HG03575 (cell line): ENCODE results near the gene CAPN5.
"Not testable (repeated sequence)": the region's sequence is repeated elsewhere in the genome, so short reads cannot be mapped to it uniquely, and the experiment has no call there.

Experiments used
- ATAC-seq: cut with Tn5 transposase; IDR thresholded peaks from one replicate; pipeline ENCODE4 v1.9.1; 2021; ENCODE audit not compliant: unreplicated experiment, insufficient number of reproducible peaks, low FRiP score; ENCODE audit errors: extremely low read depth

CAPN5 gene

DNA sequence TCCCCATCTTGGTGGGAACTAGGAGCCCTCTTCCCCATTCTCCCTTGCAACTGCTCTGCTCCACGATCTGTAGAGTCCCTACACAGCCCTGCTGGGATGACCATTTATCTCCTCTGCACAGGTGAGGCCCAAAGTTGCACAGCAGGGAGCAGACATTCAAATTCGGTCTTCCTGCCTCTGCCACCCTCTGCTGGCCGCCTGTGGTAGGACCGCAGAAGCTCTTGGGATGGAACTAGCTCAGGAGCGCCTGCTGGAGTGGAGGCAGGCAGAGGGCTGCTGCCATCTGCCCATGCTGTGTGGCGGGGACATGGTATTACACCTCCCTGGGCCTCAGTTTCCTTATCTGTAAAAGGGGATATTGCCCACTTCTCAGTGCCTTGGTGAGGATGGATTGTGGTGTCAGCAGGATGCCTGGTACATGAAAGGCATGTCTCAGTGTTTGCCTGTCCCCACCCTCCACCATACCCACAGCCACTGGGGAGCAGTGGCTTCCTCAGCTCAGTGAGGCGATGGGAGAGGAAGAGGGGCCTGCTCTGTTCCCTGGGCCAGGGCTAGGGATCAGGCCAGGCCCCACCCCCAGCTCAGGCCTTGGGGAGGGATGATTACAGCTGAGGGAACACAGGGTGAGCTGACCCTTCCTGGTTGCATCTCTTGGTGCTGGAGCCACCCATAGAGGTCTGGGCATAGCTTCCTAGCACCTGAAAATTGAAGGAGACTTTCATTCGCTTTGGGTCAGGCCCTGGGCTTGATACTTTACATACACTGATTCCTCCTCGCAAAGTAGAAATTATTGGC lies 24.6 kb downstream of the CAPN5 start:
- ATAC-seq = no peak

DNA sequence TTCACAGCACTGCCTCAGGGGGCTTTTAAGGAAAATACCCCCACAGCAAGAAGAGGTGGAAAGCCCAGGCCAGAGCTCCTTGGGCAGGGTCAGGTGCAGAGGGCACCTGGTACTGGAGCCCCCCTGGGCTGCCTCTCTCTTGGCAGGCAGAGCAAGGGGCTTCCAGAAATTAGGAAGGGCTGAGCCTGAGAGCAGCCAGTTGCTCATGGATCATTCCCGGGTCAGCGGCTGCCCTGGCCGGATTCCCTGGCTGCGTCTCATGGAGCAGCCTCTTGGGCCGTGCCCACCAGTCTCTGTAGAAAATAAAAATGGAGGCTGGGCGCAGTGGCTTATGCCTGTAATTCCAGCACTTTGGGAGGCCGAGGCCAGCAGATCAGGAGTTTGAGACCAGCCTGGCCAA lies 25.6 kb downstream of the CAPN5 start:
- ATAC-seq = no peak

DNA sequence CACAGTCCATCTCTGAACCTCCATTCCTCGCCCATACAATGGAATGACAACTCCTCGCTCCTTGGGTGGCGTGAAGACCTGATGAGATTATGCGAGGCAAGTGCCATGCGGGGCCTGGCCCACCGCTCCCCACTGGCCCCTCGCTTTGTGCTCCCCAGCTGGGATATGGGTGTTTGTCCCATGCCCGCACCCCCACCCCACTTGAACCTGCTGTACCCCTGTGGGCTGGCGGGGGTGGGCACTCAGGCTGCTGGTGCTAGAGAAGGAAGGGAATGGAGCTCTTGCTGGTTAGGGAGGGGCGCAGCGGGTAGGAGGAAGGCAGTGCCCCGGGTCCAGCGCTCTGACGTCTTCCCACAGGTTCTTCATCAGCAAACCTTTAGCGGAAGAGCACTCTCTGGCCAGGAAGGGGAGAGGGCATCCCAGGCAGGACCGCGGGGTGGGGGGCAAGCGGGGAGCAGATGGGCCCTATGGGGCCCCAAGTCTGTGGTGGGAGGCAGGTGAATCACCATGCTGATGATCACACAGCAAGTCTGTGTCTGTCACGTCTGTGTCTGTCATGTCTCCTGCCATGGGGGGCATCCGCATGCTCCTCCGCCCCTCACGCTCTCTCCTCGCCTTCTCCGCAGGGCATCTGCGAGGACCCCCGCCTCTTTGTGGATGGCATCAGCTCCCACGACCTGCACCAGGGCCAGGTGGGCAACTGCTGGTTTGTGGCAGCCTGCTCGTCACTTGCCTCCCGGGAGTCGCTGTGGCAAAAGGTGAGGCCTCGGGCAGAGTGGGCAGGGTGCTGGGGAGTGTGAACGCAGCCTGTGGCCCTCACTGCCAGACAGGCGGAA lies 26.5 kb downstream of the CAPN5 start:
- ATAC-seq = no peak

DNA sequence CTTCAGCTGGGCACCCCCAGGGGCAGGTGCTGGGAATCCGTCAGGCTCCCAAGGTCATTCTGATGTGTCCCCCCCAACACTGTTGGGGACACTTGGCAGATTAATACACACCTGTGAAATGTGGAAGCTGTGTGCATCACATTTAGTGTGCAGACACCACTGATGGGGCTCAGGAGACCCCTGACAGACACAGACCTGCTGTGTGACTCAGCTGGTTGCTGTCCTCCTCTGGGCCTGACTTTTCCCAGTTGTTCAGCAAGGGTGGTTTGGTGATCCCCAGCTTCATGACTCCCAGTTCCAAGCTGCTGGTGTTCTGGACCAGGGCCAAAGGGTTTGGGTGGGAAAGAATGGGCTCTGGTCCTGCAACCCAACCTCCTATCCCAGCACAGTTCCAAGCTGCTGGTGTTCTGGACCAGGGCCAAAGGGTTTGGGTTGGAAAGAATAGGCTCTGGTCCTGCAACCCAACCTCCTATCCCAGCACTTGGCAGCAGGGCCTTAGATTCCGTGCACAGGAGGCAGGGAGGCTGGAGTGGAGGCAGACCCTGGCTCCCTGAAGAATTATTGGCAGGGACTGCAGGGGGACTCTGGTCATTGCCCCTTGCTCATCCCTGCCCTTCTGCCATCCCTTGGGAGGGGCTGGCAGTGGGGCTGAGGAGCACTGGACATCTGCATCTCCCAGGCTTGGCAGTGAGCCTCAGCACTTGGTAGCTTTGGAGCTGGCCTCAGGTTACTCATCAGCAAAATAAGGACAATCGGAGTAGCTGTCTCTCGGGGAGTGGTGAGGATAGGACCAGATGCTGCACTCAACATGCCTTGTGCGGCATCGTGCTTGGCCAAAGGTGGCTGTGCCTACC lies 27.4 kb downstream of the CAPN5 start:
- no peak for ATAC-seq

DNA sequence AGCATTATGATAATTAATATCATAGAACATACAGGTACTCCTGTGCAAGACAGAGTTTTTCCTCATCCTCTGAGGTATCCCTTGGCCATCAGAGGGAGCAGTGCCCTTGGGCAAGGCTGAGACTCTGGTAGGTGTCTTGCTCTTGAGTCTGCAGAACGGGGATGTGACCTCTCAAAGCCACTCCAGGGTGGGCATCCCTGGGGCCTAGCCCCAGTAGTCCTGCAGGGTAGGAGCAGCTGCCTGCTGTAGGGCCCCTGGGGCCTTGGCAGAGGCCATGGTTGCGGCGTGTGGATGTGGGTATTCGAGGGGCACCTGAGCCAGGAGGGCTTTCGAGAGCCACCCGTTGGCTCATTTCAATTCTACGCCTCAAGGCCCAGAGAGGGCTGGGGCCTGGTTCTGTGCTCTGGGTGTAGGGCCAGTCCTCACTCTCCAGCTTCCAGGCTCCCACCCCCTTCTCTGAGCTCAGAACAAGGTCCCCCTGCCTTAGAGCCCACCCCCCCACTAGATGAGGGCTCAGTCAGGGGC lies 28.1 kb downstream of the CAPN5 start:
- no peak for ATAC-seq

DNA sequence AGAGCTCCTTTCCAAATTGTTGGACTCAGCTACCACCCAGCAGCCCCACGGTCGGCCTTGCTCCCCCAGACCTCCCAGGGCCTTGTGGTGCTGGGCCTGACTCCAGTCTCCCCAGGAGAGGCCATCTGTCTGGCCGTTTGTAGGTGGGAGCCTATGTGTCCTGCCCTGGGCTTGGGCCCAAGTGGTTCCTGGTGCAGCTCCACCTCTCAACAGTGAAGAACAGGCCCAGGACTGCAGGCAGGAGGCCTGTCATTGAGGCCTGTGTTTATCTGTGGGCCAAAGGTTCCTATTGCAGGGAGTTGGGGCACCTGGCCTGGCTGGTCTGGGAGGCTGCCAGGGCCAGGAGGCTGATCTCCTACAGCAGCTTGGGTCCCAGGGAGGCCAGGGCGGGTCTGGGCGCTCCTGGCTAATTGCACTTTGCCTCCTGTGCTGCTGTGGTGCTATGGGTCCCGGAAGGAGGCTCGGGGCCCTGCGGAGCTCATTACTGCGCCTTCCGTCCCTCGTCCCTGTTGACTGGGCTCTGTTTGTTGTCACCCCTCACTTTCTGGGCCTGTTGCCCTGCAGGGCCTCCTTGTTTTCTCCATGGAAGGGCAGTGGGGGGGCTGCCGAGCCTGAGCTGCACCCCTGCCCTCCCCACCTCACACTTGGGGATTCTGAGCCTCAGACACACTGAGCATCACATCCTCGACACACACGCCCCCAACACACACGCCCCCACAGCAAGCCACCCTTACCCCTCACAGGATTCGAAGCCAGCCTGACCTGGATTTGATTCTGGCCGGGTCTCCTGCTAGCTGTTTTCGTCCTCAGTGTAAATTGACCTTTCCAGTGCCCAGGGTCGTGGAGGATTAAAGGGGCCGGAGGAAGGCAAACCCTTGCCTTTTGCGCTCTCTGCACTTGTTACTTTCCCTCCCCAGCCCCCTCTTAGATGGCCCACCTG lies 29.1 kb downstream of the CAPN5 start:
- ATAC-seq = no peak

DNA sequence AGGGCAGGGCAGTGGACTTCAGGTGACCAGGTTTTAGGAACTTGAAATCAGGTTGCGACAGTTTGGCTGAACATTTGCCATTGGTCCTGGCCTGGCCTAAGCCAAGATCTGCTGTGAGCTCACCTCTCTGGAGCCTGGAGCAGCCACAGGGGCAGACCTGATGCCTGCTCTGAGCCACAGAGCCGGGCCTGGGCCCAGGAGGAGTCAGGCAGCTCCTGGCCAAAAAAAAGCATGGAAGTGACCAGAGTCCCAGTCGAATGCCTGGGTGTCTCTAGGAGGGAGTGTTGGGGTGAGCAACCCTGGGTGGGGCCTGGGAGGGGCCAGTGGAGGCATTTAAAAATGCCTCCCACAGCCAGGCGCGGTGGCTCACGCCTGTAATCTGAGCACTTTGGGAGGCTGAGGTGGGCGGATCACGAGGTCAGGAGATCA lies 29.8 kb downstream of the CAPN5 start:
- no peak for ATAC-seq

DNA sequence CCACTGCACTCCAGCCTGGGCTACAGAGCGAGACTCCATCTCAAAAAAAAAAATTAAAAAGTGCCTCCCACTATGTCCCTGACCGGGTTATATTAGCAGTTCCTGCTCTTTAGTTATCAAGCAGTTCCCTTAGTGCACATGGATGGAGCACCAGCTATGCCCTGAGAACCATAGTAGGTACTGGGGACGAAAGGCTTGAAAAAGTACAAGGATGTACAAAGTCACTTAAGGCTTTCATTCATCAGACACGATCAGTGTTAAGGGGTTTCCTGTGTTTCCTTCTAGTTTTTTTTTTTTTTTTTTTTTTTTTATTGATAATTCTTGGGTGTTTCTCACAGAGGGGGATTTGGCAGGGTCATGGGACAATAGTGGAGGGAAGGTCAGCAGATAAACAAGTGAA lies 30.4 kb downstream of the CAPN5 start:
- ATAC-seq = not testable (repeated sequence)

DNA sequence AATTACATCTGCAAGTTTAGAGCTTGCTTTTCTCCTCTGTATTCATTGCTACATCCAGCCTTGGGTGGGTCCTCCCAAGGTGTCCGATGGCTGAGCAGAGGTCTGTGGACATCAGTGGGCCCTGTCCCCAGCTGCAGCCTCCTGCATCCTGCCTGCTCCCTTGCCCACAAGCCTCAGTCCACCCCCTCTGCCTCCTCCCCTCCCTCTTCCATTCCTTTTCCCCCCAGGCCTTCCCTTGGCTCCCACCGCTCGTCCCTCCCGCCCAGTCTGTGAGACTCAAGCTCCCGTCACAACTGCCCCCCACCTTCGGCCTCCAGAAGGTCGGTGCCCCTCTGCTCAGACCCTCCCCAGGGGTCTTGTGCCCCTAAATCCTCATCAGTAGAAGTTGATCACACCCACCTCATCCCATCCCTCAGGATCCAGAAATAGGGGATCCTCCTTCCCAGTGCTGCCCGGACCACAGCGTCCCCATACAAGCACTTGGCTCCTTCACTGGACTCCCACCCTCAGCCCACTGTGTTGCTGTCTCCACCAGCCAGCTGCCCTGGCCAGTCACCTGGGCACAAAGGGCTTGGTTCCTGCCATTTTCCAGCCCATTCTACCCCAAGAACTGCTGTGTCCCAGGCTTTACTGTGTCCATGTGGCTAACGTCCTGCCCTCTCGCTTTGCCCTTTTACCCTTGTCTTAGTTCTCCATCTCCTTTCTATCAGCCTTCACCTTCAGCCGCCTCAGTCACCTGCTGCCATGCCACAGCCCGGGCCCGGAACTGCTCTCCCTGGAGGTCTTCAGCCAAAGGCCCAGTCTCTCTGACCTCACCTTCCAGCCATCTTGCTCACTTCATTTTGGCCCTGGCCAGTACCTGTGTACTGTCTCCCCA lies 33.6 kb downstream of the CAPN5 start:
- ATAC-seq = no peak

DNA sequence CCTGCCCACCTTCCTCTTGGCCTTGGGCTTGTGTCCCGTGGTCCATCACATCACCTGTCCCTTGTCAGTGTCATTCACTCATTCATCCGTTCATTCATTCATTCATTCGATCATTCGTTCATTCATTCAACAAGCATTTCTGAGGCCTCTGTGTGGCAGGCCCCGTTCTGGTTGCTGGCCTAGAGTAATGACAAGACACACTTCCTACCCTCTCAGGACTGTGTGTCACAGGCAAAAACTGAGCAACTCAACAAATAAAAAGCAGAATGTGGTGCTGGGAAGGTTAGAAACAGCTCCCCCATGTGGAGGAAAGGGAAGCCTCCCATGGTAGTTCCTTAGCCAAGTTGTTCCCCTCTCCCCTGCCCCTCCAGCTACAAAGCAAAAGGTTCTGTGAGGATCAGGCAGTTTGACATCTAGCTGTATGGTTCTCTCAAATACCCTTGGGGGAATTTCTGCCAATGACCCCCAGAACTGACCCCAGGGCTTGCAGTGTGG lies 34.3 kb downstream of the CAPN5 start:
- ATAC-seq = no peak

DNA sequence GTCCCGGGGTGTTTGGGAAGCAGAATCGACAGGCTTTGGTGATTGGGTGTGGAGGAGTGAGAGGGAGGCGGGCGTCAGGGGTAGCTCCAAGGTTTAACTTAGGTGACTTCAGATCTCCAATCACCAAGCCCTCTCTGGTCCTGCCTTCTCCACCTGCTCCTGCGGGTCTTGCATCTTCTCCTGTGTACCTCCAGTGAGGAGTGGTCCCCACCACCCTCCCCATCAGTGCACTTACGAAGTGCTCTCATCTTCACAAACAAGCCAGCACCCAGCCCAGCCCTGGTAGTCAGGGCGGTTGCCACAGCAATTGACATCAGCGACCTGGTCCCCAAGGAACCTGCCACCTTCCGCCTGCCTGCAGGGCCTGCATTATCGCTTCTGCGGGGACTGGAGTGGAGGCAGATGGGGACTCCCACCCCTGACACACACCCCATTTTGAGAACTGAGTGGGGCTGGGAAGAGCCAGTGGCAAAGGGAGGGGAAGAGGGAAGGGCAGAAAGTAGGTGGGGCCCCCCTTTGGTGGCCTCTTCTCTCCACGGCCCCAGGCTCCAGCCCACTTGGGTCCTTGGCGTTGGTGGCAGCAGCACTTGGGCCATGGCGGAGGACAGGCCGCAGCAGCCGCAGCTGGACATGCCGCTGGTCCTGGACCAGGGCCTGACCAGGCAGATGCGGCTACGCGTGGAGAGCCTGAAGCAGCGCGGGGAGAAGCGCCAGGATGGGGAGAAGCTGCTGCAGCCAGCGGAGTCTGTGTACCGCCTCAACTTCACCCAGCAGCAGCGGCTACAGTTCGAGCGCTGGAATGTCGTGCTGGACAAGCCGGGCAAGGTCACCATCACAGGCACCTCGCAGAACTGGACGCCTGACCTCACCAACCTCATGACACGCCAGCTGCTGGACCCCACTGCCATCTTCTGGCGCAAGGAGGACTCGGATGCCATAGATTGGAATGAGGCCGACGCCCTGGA lies 35.8 kb downstream of the CAPN5 start, which contains the start of gene OMP:
Gene OMP, plus strand, starts transcription at position 595 of the 965 bp plus-strand sequence. Its CDS starts 0 bp downstream, at position 595.
- ATAC-seq = no peak

DNA sequence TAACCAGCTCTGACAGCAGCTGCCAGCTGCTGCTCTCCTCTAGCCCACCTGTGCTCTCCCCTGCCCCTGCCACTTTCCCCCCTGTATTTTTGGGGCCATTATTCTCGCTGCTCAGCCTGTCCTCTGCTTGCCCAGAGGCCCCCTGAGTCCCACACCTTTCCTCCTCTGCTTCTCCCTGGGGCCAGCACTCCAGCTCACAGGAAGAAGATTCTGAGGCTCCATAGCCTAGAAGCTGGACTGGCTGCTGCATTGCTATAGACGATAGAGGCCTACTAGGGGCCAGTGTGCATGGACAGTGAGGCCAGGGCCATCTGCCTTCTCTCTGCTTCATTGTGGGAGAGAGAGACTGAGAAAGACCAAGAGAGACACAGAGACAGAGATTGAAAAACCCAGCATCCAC lies 36.5 kb downstream of the CAPN5 start:
- no peak for ATAC-seq

DNA sequence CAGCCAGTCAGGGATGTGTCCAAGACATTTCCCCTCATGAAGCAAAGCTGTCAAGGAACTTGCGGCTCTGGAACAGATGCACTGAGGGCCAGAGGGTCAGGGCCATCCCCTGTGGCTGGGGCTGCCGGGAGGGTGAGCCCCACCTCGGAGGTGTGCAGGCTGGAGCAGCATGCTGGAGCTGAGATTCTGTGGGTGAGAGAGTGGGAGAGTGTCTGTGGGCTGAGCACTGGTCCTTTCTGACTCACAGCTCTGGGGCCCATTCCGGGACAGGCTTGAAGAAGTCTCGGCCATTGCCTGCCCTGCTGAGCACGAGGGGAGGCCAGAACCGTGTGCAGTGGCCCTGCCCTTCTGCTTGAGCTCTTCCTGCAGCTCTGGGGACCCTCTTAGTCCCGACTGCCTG lies 38.0 kb downstream of the CAPN5 start:
- ATAC-seq = no peak

DNA sequence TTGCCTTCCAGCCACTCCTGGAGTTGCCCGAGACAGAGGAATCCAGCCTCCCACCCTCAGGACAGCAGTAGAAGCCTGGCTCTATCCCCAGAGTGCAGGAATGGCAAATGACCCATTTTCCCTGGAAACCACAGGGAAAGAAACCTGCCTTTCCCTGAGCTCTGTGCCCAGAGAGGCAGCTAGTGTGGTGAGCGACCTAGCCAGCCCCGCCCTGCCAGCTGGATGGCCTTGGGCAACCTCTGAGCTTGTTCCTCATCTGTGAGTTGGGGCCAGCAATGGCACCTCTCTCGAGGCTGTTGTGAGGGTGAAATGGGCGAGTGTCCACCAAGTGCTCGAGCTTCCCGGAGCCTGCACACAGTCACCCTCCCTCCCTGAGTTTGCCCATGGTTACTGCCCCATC lies 39.5 kb downstream of the CAPN5 start:
- ATAC-seq = no peak

DNA sequence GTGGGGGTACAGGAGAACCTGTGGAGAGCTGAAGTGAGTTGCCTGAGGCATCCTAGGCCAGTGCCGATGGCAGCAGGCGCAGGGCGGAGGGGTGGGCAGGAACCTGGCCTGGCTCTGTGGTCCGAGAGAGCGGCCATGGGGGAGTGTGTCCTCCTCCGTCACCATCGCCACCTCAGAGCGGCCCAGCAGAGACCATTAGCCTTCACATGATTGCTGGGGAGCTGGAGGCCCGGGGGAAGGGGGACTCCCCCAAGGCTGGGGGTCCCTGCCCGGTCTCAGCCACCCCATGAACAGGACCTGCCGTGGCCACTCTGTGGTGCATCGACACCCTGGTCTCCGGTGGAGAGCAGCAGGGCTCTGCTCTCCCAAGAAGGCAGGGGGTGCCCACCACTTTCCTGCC lies 40.0 kb downstream of the CAPN5 start:
- no peak for ATAC-seq

DNA sequence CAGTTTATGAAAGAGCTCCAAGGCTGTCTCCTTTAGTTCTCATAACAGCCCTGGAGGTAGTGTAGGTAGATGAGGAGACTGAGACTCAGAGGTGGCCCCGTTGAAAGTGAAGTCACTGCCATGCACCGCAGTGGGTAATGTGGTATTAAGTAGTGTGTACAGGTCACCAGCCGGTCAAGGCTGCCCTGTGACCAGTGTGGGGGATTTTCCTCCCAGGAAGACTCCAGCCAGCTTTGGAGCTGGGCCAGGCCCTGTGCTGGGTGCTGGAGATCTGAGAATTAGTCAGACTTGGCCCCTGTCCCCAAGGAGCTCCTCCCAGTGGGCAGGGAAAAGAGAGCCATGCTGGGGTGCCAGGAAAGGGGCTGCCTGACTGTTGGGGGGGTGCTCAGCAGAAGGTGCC lies 41.2 kb downstream of the CAPN5 start:
- no peak for ATAC-seq
